T-helper 2 cell treated with Interferon-gamma antibody and Interleukin-4, amounts not matched to agents 100 ng/mL and 5 ng/mL, for 36 hours (primary cell): ENCODE measurements around the gene ETS2. TPM values are rescaled to one million over a fixed set of nuclear protein-coding genes. Genes with fewer than 3 reads are reported as not detected.

Experiments
- intact Hi-C: fragments of 100-400 bp; cut with micrococcal nuclease; formaldehyde crosslinking; loops from one replicate; pipeline ENCODE4 v1.15.1; 2023
- total RNA-seq: library from RNA; stranded (reverse); gene quantifications from 2 replicates; pipeline ENCODE4 v1.2.3, GENCODE V29; 2022

ETS2 gene
- total RNA-seq, 1 donor from 2014 or later, result 49.4 TPM

DNA sequence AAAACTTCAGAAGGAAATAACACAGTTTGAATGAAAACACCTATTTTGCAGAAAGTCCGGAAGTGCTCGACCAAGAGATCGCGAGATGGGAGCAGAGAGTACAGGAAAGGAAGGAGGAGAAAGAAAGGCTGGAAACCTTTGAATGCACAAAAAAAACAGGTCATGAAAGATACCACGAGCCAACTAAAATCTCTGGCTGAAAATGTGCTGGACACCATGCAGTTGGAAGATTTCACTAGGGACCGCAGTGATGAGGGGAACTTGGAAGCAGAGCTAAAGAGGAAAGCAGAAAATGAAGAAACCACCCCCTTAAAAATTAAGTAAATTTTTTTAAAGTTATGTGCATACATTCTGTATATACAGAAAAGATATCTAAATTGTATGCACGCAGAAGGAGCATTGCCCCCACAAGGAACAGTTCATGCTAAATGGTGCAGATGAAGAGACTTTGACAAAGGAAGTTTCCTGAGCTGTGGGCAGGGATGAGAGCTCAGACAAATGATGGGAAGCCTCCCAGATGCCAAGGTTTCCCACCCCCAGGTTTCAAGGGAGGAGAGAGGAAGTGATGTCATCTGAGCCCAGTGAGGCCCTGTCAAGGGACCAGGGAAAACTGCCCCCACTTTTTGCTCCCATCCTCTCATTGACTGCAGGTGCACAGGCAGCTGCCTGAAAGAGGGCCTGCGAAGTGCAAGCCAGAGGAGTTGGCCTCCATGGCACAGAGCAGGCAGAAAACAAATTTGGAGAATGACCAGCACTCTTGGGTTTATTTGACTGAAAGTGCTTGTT is 52.5 kb downstream of the ETS2 start:
- intact Hi-C loops, result no loop called here

DNA sequence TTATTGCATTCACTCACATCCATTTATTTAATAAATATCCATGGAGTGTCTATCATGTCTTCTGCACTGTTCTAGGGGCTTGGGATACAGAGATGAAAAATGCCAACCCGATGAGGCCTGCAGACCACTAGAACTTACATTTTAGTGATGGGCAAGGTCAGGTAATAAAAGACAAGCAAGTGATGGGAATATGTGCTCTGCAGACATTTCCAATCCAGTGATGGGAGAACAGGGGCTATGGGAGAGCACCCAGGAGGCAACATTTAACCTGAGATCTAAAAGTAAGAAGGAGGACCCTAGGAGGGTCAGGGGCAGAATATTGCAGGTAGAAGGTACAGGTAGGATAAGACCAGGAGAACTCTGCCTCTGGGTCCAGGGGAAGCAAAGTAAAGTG is 53.1 kb downstream of the ETS2 start:
- intact Hi-C loops, result no loop called here

DNA sequence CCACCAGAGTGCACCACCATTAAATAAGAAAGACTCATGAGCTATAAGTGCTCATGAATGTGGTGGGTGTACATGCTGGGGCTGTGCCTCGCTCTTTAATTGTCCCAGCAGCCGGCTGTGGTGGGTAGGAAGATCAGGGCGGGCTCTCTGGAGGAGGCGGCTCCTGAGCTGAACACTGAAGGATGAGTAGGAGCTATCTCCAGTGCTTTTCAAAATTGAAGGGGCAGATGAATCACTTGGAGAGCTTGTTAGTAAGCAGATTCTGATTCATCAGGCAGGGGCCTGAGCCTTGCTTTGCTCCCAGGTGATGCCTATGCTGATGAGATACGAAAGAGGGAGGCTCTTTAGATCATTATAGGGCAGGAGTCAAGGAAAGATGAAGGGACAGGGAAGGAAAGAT is 54.1 kb downstream of the ETS2 start:
- intact Hi-C loops, result no loop called here

DNA sequence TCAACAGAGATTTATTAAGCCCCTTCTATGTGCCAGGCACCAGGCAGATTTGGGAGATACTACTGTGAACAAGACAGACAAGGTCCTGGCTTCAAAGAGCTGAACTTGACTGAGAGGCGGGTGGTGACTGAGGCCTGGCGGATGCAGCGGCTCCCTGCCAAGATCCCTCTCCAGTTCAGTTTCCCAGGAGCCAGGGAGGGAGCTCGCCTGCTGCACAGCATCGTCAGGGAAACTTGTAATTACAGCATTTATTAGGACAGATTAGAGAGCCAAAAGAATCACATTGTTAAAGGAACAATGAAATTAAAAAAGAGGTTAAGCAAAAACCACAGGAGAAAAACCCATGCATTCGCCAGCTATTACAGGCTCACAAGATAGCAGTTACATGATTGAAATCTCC is 55.3 kb downstream of the ETS2 start:
- intact Hi-C loops, result no loop called here

DNA sequence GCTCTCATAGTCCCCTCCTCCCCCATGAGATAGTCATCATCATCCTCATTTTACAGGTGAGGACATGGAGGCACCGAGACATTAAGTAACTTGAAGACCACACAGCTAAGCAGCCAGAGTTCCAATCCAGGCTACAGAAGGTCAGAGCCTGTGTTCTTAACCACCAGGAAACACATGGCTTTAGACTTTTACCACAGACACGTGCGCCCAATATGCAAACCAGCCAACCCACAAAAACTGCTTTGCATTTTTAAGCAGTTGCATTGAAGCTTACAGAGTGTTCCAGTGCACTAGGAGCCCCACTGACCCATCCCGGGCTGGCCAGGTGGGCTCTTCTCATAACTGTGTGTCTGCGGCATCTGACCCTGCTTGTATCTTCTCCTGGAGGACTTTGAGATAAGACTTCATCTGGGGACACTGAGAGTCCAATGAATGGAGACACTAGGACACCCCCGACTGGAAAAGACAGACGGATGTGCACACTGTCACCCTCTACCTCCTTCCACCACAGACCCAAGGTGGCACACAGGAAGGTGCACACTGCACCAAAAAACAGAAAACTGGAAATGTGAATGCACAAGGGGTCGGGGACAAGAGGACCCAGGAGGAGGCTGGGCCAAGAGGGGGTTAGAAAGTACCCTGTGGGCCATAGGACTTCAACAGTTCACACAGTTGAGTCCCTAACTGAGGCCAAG is 56.4 kb downstream of the ETS2 start:
- intact Hi-C loops, result no loop called here

DNA sequence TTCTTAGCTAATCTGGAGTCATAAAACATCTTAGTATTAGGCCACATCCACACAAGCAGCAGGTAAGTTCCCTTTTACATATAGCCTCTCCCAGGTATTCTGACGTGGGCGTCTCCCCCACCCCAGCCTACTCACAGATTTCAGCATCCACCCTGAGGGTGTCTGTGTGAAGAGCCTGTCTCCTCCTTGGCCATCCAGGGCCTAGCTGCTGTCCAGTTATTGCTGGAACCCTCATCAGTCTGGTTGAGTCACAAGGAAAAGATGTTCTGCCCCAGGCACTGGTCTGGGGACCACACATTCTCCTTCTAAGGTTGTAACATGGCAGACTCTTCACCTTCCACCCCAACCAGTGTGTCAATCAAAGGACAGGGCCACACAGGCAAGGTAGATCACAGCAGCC is 57.6 kb downstream of the ETS2 start:
- intact Hi-C loops, result no loop called here

DNA sequence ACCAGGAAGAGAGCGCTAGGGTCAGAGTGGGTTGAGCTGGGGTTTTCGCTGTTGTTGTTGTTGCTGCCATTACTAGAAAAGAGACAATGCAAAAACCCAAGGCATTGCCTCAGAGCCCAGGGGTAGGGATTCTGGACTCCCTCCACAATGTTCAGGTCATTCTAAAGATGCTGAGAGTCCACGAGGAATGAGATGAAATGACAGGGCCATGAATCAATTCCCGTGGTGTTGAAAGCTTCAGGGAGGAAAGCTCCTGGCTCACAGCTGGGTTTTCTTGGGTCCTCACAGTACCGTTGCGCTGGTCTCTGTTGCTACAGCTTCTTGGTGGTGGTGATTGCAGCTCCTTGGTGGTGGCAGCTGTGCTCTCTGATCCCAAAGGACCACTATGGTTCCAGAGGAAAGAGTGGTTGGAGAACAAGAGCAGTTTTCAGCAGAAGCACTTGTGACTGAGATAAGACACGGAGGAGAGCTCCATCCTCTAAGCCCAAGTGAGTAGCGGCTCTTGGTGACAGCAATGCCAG is 58.2 kb downstream of the ETS2 start:
- intact Hi-C loops, result no loop called here

DNA sequence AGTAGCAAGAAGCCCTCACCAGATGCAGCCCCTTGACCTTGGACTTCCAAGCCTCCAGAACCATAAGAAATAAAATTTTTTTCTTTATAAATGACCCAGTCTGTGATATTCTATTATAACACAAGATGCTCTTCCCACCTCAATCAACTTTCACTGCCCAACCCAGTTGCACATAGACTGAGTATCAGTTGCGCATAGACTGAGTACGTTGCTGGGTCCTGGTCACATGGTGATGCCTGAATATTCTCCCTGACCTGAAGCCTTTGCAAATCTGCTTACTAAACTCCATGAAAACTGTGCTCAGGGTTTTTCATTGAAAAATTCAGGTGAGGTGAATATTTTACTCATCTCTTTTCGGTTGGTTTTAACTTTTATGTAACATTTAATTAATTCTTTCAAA is 59.2 kb downstream of the ETS2 start:
- intact Hi-C loops, result no loop called here

DNA sequence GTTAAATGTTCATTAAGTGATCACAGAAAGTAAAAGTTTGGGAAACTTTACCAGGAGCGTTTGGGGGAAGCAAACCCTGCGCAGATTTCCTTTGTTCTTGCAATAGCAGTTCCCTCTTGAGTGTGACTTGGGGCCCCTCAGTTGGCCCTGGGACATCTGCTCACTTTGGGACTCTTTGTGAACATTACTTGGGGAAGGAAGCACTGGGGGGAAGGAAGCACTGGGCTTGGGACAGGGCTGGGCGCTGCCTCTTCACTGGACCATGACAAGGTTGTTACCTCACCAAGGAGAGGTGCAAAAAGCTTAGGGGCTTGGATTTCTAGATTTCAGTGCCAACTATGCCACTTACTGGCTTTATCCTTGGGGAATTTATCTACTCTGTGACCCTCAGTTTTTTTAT is 63.5 kb downstream of the ETS2 start:
- intact Hi-C loops, result no loop called here

DNA sequence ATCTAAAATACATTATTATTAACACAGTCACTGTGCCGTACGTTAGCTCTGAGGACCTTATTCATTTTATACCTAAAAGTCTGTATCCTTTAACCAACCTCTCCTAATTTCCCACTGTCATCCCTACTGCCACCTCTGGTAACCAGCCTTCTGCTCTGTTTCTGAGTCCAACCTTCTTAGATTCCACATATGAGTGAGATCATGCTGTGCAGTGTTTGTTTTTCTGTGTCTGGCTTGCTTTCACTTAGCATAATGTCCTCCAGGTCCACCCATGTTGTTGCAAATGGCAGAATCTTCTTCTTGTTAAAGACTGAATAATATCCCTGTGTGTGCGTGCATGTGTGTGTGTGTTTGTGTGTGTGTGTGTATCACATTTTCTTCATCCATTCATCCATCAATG is 64.2 kb downstream of the ETS2 start:
- intact Hi-C loops, result no loop called here
